IPS-11a (cell line): Measurements from ENCODE around the gene MRAP2.
"Not testable (repeated sequence)": the region's sequence is repeated elsewhere in the genome, so short reads cannot be mapped to it uniquely, and the experiment has no call there.

Experiments used
- H3K4me3 ChIP-seq: one replicate; pipeline ENCODE4 v1.5.1; 2013; ENCODE audit warnings: low read depth, low read length, control low read depth

The MRAP2 gene

DNA sequence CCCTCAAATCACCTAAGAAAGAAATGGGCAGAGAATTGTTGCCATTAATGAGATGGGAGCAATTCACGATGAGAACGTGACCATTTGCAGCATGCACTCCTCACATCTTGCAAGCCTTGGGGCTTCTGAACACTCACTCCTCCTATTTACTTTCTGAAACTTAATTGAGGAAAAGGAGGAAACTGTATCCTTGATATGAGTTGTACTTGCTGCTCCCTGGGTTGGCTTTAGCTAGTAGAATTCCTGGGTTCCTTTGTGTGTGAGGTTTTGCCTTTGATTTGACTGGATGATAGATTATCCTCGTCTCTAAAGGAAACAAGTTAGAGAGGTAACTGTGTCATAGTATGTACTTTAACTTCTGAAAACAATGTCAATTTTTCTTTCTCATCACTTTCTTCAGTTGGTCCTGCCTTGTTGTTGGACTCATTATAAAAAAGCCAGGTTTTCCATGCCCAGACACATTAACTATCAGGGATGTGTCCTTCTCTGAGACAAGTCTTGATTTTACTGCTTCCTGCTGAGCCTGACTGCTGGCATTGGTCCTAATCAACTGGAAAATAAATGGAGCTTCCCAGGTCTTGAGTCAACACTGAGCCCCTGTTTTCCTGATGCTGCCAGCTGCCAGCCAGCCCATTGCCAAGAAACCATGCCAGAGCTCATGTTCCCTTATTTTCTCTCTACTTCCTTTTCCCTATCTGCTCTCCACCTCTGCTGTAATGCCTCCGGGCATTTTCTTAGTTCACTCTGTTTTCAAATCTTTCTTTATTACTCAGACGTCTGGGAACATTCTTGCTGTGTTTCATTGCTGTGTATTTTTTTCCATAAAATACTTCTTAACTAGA, 6.0 kb upstream of the MRAP2 start:
- no peak overlapping the region for H3K4me3 ChIP-seq

DNA sequence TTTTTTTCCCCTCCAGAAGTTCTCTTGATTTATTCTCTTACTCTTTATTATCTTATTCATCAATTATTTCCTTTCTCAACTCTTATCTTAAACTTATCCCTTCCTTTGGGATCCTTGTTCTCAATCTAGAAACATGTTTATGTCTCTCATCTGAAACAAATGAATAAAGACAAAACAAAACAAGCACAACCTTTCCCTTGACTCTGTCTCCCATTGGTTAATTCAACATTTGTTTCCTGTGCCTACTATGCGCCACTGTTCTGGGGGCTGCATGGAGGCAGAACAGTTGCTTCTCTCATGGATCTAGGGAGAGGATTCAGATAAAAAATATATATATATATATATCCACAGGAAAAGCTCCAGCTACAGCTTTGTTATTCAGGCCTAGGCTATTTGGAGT, 5.2 kb upstream of the MRAP2 start:
- no peak overlapping the region for H3K4me3 ChIP-seq

DNA sequence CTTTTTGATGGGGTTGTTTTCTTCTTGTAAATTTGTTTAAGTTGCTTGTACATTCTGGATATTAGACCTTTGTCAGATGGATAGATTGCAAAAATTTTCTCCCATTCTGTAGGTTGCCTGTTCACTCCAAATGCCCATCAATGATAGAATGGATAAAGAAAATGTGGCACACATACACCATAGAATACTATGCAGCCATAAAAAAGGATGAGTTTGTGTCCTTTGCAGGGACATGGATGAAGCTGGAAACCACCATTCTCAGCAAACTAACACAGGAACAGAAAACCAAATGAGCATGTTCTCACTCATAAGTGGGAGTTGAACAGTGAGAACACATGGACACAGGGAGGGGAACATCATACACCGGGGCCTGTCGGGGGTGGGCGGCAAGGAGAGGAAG, 1.6 kb upstream of the MRAP2 start:
- not testable (repeated sequence) for H3K4me3 ChIP-seq

DNA sequence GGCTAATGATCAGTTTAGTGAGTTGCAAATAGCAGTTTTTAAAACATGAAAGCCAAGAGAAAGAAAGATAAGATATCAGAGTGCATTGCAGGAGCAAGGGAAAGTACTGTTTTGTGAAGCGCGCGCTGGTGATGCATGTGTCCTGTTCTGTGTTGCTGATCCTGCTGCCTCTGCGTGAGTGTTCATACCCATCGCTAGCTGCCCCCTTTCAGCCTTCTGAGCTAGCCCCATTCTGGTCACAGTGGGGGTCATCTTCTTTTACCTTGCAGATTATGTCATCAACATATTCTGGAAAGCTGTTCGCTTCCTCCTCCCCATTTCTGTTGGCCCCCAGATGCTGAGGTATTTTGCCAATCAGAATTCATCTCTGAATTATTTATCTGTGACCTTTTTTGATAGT, 1.9 kb downstream of the MRAP2 start:
- H3K4me3 ChIP-seq, result no peak overlapping the region

DNA sequence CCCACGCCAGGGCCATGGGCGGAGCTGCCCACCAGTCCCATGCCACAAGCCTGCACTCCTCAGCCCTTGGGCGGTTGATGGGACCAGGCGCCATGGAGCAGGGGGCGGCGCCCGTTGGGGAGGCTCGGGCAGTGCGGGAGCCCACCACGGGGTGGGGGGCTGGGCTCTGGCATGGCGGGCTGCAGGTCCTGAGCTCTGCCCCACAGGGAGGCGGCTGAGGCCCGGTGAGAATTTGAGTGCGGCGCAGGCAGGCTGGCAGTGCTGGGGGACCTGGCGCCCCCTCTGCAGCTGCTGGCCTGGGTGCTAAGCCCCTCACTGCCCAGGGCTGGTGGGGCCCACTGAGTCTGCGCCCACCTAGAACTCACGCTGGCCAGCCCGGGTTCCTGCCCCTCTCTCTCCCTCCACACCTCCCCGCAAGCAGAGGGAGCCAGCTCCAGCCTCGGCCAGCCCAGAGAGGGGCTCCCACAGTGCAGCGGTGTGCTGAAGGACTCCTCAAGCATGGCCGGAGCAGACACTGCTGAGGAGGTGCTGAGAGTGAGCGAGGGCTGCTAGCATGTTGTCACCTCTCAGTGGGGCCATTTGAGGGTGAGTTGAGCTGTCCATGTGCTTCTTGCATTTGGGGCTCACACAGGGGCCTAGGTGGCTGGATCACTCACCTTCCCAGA, 4.0 kb downstream of the MRAP2 start:
- no peak overlapping the region for H3K4me3 ChIP-seq

DNA sequence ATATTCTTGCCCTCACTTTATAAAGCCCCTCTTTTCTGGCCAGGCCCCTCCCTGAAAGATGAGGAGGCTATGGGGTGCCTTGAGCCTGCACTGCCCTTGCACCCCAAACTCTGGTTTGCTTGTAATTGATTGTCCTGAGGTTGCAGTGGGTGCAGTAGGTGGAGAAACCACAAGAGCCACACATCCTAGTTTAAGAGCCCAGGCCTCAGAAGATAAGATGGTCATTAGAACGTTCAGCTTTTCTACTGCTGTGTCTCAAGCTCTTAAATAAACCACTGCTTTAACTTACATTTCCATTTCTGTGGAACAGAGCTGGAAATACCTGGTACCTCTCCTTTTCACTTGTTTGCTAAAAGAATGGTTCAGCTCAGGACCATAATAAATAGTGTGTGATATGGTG, 9.0 kb downstream of the MRAP2 start:
- no peak overlapping the region for H3K4me3 ChIP-seq

DNA sequence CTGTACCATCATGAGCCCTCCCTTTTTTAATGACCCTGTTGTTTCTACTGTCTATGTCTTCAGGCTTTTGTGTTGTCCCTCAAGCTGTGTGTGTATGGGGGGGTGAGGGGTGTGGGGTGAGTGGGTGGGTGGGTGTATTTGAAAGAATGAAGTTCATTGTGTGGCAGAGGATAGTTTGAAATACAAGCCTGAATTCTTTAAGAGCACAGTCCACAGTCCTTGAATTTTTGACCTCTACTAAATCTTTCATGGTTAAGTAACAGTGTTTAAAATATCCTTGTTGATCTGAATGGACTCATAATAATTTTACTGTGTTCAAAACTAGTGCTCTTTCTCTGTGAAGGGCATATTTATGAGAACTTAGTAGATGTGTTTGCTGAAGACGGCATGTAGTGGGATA, 10.0 kb downstream of the MRAP2 start:
- H3K4me3 ChIP-seq, result no peak overlapping the region

DNA sequence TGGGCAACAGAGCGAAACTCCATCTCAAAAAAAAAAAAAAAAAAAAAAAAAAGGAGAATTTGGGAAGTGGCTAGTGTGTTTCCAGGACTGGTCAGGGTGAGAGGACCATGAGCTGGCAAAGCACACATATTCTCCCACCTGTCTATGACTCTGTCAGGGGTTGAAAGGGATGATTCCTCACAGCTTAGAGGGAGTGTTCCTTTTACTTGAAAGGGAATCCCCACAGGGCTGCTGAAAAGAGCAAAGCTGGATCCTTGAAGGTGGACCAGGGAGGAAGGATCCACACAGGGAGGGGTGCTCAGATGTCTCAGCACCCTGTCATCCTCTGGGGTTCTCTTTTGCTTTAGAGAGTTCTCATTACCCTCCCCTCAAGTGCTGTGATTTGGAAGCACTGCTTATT, 13.2 kb downstream of the MRAP2 start:
- H3K4me3 ChIP-seq, result no peak overlapping the region

DNA sequence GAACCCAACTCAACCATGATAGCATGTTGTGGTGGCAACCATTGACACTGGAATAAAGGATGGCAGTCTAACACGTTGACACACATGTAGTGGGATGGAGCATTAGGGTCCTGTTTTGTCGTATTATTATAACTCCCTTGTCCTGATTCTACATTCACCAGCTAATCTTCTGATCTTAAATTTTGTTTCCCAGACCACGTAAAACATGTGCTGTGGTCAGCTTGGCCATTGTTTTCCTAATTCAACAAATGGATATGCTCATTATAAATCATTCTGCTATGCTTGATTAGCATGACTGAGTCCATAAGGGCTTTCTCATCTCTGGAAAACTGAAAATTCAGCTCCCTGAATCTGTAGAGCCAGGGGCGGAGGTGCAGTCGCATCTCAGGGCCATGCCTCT, 15.0 kb downstream of the MRAP2 start:
- H3K4me3 ChIP-seq, result no peak overlapping the region

DNA sequence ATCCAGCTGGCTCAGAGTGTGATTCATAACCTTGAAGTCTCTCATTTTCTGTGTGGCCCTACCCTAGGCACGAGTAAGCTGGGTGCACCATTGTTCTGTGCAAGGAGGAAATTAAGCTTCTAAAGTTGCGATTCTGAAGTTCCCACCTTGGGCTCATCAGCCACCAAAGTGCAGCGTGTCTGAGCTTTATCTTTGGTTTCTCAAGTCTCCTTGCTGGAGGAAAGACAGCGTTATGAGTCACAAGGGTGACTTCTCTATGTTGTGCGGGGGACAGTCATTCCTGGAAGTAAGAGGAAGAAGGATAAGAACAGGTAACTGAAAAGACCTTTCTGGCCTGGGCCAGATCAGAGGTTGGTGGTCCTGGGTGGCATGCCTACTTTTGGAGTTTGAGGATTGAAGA, 16.8 kb downstream of the MRAP2 start:
- H3K4me3 ChIP-seq, result no peak overlapping the region

DNA sequence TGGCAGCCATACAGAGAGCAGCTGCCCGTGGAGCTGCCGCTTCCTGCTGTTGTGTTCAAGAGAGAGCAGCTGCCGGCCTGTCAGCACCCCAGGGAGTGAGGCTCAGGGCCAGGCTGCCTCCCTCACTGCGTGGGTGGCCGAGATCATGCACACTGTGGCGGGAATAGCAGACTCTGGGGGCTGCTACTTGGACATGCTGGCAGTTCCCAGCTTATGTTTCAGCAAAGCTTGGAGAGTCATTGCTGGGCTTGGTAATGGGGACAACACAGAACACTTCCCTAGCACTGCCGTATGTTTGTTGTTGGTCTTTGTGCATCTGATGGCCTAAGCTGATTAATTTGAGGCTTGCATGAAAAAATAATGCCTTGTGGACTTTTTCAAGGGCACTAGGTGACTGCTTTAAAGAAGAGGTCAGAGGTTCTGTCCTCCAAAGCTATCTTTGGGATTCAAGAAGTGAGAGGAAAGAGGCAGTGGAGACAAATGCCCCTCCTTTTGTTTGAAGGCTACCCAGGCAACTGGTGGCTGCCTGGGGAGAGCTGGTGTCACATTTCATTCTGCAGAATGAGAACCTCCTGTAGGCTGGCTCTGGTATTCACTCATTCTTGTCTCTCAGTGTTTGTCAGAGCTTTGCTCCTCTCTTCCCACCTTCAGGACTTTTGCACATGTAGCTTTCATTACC, 18.8 kb downstream of the MRAP2 start:
- H3K4me3 ChIP-seq, result no peak overlapping the region

DNA sequence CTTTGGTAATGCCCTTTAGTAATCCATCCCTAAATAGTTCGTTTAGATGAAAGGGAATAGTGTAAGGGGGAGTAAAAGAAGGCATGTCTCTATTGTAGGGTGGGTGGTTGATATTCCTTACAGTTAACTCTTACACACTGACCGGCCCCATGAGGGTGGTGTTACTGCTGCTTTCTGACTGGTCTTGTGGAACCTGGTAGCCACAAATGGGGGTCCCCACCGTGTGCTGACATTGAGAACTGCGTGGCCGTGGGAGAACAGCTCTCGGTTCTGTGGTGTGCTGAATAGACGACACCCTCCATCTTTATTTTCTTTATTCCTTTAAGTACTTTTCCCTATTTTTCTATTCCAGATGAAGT, 19.3 kb downstream of the MRAP2 start:
- H3K4me3 ChIP-seq, result no peak overlapping the region

DNA sequence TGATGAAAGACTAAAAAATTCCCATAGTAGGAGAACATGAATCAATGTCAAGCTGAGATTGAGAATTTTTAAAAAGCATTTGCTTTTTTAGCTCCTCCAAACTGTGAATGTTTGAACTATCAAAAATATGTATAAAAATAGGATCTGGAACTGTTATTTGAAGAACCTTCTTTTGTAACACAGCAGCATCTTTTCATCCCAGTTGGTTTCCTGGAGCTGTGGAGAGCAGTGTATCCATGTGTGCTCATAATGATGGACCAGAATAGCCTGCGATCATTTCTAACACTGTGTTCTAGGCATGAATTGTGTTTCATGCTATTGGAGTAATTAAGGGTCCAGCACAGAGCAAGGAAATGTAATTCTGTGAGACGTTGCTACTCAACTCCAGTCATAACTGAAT, 22.1 kb downstream of the MRAP2 start:
- no peak overlapping the region for H3K4me3 ChIP-seq

DNA sequence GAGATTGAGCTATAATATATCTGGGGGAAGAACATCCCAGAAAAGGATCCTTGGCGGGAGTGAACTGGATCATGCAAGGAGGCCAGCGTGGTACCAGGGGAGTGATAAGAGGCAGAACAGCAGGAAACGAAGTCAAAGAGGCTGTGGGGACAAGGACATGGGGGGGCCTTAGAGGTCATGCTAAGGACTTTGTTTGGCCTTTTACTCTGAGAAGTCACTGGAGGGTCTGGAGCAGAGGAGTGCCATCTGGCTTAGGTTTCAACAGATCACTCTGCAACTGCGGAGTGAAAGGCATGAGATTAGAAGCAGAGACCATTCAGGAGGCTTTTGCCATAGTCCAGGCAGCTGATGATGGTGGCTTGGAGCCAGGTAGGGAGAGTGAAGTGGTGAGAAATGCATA, 24.3 kb downstream of the MRAP2 start:
- H3K4me3 ChIP-seq, result no peak overlapping the region

DNA sequence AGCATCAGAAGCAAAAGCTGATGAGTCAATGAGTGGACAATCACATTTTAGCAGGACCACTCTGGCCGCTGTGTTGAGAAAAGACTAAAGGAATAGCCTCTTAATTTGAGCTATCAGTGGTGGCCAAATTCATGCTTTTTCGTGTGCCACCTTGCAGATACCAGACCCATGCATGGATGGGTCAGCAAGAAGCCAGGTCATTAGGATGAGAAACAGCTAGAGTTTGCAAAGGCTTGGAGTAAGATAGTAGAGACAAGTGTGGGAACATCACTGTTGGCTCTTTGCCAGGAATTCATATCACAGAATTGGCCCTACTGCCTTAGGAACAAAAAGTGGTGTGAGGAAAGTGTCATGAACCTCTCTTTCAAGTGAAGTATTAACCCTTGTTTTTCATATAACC, 25.5 kb downstream of the MRAP2 start:
- no peak overlapping the region for H3K4me3 ChIP-seq

DNA sequence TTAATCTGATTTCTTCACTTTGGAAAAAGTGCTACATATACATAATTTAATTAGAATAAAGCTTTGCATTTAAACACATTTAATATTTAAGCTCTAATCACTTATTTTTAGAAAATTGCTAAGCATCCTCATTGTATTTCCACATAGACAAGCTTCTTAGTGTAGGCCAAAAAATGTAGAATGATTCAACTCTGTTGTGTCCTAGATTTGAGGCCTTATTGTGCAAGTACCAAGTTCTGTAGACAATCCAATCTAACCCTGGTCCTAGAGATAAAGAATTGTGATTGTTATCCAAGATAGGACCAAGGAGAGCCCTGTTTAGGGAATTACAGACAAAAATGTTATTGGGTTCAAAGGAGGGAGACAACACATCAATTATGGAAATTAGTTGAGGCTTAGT, 27.6 kb downstream of the MRAP2 start:
- H3K4me3 ChIP-seq, result no peak overlapping the region

DNA sequence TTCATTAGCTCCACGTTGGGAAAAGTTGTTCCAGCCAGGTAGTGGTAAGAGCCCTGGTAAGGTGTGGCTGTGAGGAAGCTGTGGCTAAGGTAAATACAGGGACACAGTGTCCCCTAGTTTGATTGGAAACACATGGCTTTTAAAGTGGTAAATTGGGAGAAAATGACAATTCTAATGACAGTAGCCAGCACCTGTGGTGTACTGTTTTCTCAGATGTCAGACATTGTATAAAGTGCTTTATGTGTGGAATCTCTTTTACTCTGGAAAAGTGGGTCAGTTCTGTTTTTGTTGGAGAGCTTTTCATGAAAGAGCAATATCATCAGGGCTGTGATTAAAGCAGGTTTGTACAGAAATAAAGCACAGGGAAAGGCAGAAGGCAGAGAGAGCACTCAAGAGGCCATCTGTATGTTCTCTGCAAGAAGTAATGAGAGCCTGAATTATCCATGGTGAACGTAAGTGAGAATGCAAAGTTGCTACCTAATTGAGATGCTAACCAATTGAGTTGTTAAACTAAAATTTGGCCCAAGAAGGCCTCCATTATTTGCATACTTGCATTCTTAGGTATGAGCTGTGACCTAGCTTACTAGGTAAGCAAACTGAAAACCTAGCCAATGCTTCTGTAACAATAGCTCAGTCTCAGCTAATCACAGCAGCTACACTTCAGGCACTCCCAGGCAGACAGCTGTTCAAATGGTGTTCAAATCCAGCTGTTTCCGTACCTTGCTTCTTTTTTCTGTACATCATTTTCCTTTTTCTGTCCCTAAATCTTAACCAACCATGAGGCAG, 28.2 kb downstream of the MRAP2 start:
- no peak overlapping the region for H3K4me3 ChIP-seq

DNA sequence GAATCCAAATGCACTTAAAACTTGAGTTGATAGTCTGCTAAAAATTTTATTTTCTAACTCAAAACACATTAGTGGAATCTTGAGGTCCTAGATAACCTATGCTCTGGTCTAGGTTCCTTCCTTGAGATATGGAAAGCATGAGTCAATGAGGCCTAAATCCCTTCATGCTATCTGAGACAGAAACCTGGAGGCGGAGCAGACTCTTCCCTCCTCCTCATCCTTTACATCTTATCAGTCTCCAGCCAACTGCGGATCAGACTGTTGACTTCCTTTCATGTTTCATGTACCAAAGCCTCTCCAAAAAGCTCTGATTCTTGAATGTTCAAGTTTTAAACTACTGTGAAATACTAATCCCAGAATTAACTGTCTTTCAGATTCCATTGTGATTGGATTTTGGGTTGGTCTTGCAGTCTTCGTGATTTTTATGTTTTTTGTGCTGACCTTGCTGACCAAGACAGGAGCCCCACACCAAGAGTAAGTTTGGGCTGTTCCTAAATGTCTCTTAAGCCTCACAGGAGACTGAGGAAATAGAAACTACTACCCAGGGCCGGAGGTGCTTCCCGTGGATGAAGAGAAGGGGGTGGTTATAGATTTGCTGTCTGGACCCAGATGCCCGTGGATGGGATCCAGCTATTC, 29.1 kb downstream of the MRAP2 start:
- H3K4me3 ChIP-seq, result no peak overlapping the region

DNA sequence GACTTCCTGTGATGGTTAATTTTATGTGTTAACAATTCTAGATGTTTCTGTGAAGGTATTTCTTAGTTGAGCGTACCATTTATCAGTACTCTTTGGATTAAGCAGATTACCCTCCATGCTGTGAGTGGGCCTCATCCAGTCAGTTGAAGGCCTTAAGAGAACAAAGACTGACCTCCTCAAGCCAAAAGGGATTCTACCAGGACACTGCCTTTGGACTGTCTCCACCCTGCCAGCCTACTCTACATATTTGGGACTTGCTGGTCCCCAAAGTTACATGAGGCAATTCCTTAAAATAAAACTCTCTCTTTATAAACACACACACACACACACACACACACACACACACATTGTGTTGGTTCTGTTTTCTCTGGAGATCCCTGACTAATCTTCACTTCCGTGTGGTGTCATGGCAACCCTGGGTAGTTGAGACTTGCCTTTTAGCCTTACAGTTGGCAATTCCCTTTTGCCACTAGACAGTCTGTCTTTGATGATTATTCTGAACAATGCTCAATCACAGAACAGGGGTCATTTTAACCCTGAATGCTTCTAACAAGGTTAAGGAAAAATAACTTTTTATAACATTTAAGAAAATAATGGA, 32.2 kb downstream of the MRAP2 start:
- no peak overlapping the region for H3K4me3 ChIP-seq

DNA sequence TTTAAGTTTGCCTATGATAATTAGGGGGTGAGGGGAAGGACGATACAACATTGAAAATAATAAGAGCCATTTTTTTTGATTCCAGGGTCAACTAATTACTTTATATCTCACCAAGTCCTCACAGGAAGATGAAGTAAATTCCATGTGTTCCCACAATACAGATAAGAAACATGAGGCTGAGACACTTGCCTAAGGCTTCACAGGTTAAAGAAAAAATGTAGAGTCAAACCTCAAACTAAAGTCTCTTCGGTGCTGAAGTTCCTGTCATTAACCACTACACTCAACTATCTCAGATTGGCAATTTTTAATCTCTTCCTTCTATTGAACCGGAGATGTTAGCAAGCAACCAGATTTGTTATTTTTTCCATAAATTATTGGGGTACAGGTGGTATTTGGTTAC, 33.0 kb downstream of the MRAP2 start:
- no peak overlapping the region for H3K4me3 ChIP-seq

DNA sequence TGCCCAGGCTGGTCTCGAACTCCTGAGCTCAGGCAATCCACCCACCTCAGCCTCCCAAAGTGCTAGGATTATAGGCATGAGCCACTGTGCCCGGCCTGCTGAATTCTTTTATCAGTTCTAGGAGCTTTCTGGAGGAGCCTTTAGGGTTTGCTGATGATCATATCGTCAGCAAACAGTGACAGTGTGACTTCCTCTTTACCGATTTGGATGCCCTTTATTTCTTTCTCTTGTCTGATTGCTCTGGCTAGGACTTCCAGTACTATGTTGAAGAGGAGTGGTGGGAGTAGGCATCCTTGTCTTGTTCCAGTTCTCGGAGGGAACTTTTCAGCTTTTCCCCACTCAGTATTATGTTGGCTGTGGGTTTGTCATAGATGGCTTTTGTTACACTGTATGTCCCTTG, 35.3 kb downstream of the MRAP2 start:
- not testable (repeated sequence) for H3K4me3 ChIP-seq
